Amygdala (tissue), 56 donors: ENCODE results near the gene GID8.

ENCODE experiments used
- DNase-seq, 56 donors: peaks; one replicate each; lab custom pipeline; 2025; lab: John Stamatoyannopoulos, UW

Gene GID8

DNA sequence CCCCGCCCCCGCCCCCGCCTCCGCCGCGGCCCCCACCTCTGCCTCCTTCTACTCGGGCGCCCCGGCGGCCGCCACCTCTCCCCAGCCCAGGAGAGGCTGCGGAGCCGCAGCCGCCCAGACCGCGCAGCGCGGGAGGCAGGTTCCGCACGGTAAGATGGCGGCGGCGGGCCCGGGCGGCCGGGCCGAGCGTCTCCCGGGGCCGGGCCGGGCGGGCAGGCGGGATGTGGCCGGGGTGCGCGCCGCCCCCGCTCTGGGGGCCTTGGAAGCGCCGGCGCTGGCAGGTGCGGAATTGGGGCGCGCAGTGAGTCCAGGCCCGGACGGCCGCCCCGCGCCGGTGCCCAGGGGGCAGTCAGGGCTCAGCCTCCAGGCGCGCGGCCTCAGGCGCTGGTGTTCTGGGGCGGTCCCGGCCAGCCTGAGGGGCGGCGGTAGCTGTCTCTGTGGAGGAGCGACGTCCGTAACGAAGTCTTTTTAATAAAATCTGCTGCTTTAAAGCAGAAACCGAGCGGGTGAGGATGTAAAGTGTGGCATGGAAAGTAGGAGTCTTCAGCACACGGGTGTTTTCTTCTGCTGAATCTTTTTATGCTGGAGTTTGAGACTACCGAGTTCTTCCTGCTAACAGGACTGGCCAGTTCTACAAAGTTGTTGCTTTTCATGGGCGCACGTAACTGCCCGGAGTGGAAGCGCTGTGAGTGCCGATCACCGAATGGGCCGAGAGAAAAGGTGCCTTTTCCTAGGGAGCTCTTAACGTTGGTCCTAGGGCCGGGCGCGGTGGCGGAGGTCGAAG is at the start of gene GID8:
Gene GID8 (plus strand): TSS at position 43 of the 784 bp plus-strand sequence. CDS start 3,356 bp downstream, outside the sequence.
- peak in 12 of 56 donors; percentile 20 to 70 (median 53) for DNase-seq

GRCh38 chr20:62888406-62888805 is 49.5 kb upstream of the GID8 start:
- no peak for DNase-seq

DNA sequence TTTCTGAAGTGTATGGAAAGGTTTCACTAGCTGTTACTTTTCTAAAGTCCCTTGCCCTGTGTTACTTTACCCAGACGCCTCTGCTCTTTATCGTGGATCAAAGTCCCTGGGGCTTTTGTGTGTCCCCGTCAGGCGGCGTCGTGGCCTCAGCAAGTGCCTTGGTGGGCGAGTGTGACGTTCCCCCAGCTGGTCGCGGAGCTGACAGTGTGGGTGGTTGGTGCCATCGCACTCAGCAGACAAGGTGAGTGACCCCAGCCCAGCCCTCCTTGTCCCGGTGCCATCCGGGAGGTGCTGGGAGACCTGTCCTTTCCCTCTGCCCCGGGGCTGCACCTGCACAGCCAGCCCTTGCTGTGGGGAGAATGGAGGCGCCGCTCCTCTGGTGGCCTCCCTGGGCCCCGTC is 49.0 kb upstream of the GID8 start:
- no peak for DNase-seq

- no peak for DNase-seq
These were observed 48.5 kb upstream of the GID8 start for GRCh38 chr20:62889411-62889810.

- DNase-seq = no peak
These were observed 48.1 kb upstream of the GID8 start for GRCh38 chr20:62889871-62890270.

GRCh38 chr20:62890444-62890843 is 47.5 kb upstream of the GID8 start:
- DNase-seq = peak in 1 of 56 donors; percentile 14

DNA sequence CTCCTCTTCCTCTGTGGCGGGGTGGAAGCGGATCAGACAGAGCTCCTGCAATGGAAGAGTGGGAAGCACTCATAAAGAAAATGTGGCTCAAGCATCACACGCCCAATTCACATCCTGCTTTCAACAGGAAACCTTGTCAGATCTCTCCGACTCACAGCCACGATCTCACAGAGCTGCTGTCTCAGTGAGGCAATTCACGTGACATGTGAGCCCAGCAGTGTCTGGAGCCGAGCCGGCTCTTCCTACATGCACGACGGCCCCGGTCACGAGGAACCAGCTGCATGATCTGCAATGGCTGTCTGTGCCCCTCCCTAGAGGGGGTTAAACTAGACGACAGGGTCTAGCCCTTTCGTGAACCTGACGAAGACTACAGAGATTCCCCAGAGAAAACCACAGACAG is 46.8 kb upstream of the GID8 start:
- no peak for DNase-seq

- no peak for DNase-seq
These were observed 45.3 kb upstream of the GID8 start for GRCh38 chr20:62892348-62893304.

DNA sequence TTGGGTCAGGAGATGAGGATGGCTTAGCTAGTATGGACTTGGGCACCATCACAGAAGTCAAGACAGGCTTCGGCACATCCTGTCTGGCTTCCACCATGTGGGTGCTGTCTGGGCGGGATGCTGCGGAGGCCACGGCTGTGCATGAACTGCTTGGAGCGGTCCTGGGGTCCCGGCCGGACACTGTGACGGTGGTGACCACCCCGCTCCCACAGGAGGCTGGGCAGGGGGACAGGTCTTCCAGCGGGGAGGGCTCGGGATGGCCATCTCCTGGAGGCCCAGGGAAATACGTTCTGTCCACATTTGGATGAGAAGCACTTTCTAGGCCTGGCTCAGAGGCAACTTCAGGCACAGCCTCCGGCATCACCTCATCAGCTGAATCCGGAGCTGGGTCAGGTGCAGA is 44.2 kb upstream of the GID8 start:
- no peak for DNase-seq

- DNase-seq = no peak
These were observed 43.7 kb upstream of the GID8 start for GRCh38 chr20:62894261-62894660.

DNA sequence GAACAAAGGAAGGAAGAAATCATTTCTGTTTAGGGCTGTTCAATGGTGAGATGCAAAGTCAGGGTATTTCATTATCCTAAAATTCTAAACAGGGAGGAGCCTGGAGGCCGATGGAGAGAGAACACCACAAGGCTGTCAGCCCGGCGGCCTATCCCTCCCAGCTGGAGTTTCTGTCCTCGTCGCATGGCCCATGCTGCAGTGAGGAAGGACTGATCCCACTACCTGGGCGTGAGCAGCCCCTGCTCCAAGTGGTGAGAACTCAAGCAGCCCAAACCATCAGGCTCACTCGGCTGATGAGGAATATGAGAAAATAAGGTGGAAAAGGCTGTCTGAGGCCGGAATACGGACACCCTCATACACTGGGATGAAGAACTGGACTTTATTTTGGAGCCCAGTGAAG is 42.4 kb upstream of the GID8 start:
- no peak for DNase-seq

DNA sequence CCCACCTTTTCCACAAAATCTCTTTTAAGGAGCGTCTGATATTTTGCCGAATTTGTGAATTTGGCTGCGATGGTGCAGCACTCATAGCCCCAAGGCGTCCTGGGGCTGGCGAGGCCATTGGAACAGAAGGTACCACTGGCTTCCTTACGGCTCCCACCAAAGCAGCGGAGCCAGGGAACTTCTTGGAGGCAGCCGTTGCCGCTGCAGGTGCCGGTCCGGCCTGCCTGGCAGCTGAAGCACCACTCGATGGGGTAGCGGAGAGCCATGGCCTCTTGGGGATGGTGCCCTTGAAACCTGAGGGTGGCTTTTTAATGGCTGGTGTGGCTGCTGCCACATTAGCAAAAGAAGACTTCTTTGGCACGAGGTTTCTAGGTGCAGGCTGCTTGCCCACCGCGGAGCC is 41.4 kb upstream of the GID8 start:
- DNase-seq = no peak

- DNase-seq = no peak
These were observed 40.3 kb upstream of the GID8 start for GRCh38 chr20:62897666-62898065.

DNA sequence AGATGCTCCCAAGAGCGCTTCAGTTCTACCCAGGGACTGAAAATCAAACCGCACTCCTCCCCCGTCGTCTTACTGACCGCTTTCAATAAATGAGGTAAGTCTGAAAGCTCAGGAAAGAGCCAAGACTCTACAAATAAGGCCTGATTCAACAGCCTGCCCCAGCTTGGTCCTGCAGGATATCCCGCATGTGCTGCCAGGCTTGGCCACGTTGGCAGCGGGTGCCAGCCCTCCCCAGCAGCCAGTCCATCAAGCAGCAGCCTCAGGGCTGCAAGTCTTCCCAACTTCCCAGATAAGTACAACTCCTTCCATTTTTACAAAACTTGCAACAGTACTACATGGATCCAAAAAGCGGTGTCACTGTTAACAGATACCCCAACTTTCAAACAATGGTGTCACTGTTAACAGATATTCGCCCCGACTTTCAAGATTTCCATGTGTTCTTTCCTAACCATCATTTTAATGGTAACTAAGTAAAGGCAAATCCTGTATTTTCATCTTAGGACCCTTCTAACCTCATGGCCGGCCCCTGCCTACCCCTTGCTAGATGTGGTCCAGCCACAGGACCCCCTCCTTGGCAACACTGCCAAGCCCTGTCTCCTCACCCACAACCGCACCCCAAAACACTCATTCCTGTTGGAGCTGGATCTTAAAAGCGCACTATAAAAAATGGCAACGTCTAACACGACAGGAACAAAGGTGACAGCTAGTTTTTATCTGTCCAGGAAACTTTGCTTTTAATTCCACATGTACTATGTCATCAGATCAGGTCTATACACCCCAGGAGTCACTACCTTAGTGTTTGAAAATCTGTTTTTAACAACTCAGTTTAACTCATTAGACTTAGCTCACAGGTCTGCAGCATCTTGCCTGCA is 39.6 kb upstream of the GID8 start:
- DNase-seq = peak in 6 of 56 donors; percentile 18 to 43 (median 26)

- DNase-seq = no peak
These were observed 38.8 kb upstream of the GID8 start for GRCh38 chr20:62898970-62899632.

DNA sequence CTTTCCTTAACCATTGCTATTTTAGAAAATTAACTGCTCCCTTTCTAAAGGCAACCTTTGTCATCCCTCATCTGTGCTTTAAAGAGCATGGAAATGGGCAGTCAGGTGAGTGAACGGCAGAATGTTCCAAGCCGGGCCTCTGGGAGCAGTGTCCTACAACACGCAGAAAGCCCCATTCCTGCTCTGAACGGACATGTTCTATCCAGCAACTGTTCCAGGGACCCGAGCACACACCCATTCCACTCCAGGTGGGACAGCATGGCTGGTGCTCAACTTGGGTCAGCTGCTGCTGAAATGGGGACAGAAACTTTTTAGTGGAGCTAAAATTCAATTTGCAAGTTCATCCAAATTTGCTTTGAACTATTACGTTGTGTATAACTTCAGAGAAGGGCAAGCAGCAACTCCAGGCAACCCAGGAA is 38.3 kb upstream of the GID8 start:
- peak in 2 of 56 donors; percentile 11 to 19 for DNase-seq

- DNase-seq = peak in 53 of 56 donors; percentile 8 to 82 (median 56)
These were observed 37.8 kb upstream of the GID8 start for GRCh38 chr20:62900052-62900691.

DNA sequence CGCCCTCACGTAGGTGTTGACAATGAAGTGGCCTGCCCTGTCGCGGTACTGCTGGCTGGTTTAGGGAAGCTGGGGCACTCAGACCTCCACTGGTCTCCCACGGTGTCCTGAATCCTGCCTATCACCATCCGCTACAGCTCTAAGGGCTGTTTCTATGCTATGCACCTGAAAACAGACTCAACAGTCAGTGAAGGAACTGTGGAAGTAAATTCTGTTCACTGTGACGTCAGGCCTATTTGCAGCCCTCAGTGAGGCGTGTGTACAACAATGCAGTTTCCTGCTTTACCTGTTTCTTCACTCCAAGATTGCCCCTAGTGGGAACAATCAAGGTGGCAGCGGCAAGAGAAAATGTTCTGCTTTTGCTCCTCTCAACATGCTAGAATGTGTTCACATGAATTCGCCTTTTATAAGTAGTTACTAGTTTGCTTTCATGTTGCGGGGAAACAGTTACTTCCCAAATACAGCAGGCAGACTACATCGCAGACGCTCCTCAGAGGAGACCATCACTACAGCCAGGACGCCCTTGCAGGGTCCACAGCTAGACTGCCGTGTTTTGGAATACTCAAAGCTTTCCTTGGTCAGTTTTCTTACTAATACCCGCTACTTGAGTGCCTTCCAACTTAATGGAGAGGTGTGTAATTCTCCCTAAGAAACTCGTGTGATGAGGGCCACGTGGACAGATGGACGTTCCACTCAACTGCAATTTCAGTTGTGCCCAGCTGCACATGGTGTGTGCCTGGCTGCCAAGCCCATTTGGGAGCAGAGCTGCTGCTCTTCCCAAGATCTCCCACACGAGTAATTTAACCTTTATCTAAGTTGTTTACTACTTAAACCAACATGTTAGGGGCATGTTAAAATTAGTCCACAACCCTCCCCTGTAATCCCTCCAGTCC is 37.0 kb upstream of the GID8 start:
- DNase-seq = no peak
